SK-N-MC (cell line): ENCODE data around the gene MUS81.

ENCODE experiments used
- DNase-seq: peaks from one replicate; pipeline ENCODE4 v3.0.0-alpha.2; 2011; ENCODE audit warnings: low read depth, low spot score
- H3K27ac ChIP-seq: fragments of 200-600 bp; sonication (generic); 2 replicates; pipeline ENCODE4 v1.5.1; 2016; ENCODE audit warnings: mixed run types
- H3K36me3 ChIP-seq: fragments of 200-600 bp; sonication (generic); 2 replicates; pipeline ENCODE4 v1.6.1; 2017; ENCODE audit warnings: antibody characterized with exemption, low read length, mixed read lengths; ENCODE audit not compliant: insufficient read depth
- H3K4me3 ChIP-seq: fragments of 200-600 bp; sonication (generic); 2 replicates; pipeline ENCODE4 v1.5.1; 2016
- H3K9ac ChIP-seq: fragments of 200-600 bp; sonication (generic); 2 replicates; pipeline ENCODE4 v1.8.0; 2017; ENCODE audit warnings: mixed run types, mixed read lengths; ENCODE audit not compliant: insufficient read length
- H3K9me3 ChIP-seq: fragments of 200-600 bp; sonication (generic); 2 replicates; pipeline ENCODE4 v1.6.1; 2017; ENCODE audit warnings: low read depth, mild to moderate bottlenecking, antibody characterized with exemption, low read length, moderate library complexity, mixed read lengths
- EZH2 ChIP-seq: fragments of 200-600 bp; sonication (generic); IDR thresholded peaks from one replicate; pipeline ENCODE4 v1.6.1; 2017; ENCODE audit warnings: antibody characterized with exemption
- FOXP2 ChIP-seq: optimal IDR thresholded peaks from 2 replicates; pipeline ENCODE3; 2011; ENCODE audit warnings: mild to moderate bottlenecking, moderate library complexity; ENCODE audit not compliant: insufficient read depth; ENCODE audit errors: extremely low read length, control extremely low read depth
- POLR2AphosphoS5 ChIP-seq: IDR thresholded peaks from 2 replicates; pipeline ENCODE4 v1.6.1; 2012; ENCODE audit warnings: mild to moderate bottlenecking, low read depth, low read length, borderline replicate concordance

Gene MUS81

GRCh38 chr11:65883786-65884715 is 23.8 kb downstream of the MUS81 start:
- no peak for DNase-seq
- no peaks in the 10 kb centered on the region for H3K9me3 ChIP-seq
- H3K9ac ChIP-seq = no peak overlapping the region
- no peak overlapping the region for H3K4me3 ChIP-seq
- no peak for TF ChIP-seq FOXP2
- TF ChIP-seq EZH2 = no peak
- TF ChIP-seq POLR2AphosphoS5 = no peak
- H3K36me3 ChIP-seq = peaks cover 36% of the 10 kb centered on the region; the same call in 1 of the 2 replicates
- no peak overlapping the region for H3K27ac ChIP-seq

DNA sequence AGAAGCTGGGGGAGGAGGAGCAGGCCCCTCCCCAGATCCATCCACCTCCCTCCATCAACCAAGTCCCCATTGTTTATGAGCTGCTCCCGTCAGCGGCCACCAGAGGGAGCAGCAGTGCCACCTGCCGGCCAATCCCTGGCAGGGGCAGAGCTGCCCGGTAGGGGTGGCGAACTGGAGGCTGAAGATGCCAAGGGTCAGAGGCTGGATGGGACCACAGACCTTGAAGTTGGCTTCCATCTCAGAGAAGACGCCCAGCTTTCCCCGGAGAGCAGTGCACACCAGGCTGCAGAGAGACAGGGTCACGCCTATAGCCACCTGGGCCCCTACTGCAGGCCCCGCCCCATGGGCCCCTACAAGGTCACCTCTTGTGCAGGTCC is 24.5 kb downstream of the MUS81 start:
- no peak overlapping the region for H3K4me3 ChIP-seq
- DNase-seq = no peak
- no peaks in the 10 kb centered on the region for H3K9me3 ChIP-seq
- TF ChIP-seq POLR2AphosphoS5 (no peak), EZH2 (no peak), FOXP2 (no peak)
- no peak overlapping the region for H3K27ac ChIP-seq
- no peak overlapping the region for H3K9ac ChIP-seq
- peaks cover 36% of the 10 kb centered on the region; the same call in 1 of the 2 replicates for H3K36me3 ChIP-seq

DNA sequence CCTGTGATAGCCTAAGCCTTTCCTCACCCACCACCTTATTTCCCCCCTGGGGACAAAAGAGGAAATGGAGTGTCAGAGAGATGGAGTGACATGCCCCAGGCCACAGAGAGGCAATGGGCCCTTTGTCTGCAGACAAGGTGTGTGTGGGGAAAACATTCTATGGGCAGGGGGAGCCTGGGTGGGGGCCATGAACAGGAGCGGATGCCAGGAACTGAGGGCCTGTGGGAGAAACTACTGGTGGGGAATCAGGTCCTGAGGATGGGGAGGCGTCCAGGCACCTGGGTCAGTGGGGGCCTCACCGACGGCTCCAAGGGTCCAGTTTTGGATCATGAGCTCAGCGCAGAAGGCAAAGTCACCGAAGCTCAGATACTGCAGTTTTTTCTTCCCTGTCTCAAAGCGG is 25.0 kb downstream of the MUS81 start:
- H3K27ac ChIP-seq = no peak overlapping the region
- H3K9me3 ChIP-seq = no peaks in the 10 kb centered on the region
- H3K36me3 ChIP-seq = peaks cover 36% of the 10 kb centered on the region; the same call in 1 of the 2 replicates
- no peak for DNase-seq
- no peak for TF ChIP-seq POLR2AphosphoS5
- no peak for TF ChIP-seq EZH2
- no peak for TF ChIP-seq FOXP2
- no peak overlapping the region for H3K4me3 ChIP-seq
- H3K9ac ChIP-seq = no peak overlapping the region

- no peaks in the 10 kb centered on the region for H3K9me3 ChIP-seq
- DNase-seq = no peak
- no peak overlapping the region for H3K9ac ChIP-seq
- TF ChIP-seq FOXP2 (no peak), POLR2AphosphoS5 (no peak), EZH2 (no peak)
- H3K36me3 ChIP-seq = peaks cover 36% of the 10 kb centered on the region; the same call in 1 of the 2 replicates
- H3K4me3 ChIP-seq = no peak overlapping the region
- H3K27ac ChIP-seq = no peak overlapping the region
These were observed 25.7 kb downstream of the MUS81 start for GRCh38 chr11:65885808-65886536.

DNA sequence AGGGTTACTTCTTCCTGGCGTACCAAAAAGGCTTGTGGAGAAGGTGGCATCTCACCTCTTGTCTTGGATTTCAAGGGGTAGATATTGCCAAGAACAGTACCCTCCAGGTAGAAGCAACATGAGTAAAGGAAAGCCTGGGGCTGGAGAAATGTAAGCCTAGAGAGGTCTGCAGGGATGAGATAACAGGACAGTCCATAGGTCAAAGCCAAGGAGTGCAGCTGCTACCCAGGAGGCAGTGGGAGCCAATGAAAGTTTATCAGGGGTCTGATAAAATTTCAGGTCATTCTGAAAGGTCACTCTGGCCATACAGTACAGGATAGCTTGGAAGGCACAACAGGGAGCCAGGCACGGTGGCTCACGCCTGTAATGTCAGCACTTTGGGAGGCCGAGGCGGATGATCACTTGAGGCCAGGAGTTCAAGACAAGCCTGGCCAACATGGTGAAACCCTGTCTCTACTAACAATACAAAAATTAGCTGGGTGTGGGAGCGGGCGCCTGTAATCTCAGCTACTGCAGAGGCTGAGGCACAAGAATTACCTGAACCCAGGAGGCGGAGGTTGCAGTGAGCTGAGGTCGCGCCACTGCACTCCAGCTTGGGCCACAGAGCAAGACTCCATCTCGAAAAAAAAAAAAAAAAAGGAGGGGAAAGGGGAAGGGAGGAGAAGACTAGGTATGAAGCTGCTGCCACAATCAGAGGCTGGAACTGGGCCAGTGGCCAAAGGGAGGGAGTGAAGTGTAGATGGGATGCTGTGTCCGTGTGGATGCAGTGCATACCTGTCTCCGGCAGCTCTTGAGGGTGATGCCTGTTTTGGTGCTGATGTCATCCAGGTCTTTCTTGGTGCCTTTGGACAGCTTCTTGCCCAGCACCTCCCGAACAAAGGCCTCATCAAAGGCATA is 26.8 kb downstream of the MUS81 start:
- Histone ChIP-seq H3K9ac (no peak overlapping the region), H3K36me3 (peaks cover 36% of the 10 kb centered on the region; the same call in 1 of the 2 replicates), H3K4me3 (peak overlapping the region; percentile 100), H3K27ac (no peak overlapping the region), H3K9me3 (no peaks in the 10 kb centered on the region)
- no peak for DNase-seq
- TF ChIP-seq FOXP2 = no peak
- TF ChIP-seq EZH2 = no peak
- TF ChIP-seq POLR2AphosphoS5 = no peak

DNA sequence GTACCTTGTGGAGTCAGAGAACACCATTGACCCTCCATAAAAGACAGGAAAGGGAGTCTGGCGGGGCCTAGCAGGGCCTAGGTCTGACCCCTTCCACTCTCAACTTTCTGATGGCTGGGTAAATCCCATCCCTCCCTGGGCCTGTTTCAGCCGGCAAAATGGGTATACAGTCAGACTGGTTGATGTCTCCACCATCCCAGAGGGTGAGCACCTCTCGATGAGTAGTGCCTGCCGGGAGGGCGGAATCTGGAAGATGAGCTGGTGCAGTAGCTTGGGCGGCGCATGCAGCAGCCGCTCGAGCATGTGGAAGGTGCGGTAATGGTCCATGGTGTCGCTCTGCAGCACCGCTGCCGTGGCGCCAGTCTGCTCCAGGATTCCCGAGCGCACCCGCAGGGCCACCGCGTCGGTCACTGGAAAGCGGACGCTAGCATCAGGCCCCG is 27.5 kb downstream of the MUS81 start:
- H3K4me3 ChIP-seq = peak overlapping the region; percentile 100
- H3K9me3 ChIP-seq = no peaks in the 10 kb centered on the region
- TF ChIP-seq POLR2AphosphoS5 = no peak
- TF ChIP-seq FOXP2 = no peak
- no peak for TF ChIP-seq EZH2
- peaks cover 35% of the 10 kb centered on the region; the same call in 1 of the 2 replicates for H3K36me3 ChIP-seq
- H3K9ac ChIP-seq = peak overlapping the region; percentile 84
- no peak overlapping the region for H3K27ac ChIP-seq
- no peak for DNase-seq

GRCh38 chr11:65888163-65888814 is 28.1 kb downstream of the MUS81 start, which contains the start of gene FIBP:
Gene FIBP, minus strand, starts transcription at chr11:65888471. Its CDS starts 53 bp downstream, at chr11:65888418.
- DNase-seq = peak; percentile 67
- no peak for TF ChIP-seq EZH2
- peak; percentile 97 for TF ChIP-seq POLR2AphosphoS5
- Histone ChIP-seq H3K9ac (peak within 1 kb of the TSS; percentile 84), H3K4me3 (peak within 1 kb of the TSS; percentile 100), H3K27ac (peak within 1 kb of the TSS; percentile 1; the same call in 1 of the 2 replicates), H3K36me3 (peaks cover 29% of the 10 kb centered on the region; the same call in 1 of the 2 replicates), H3K9me3 (no peaks in the 10 kb centered on the region)
